Mucosa of rectum (tissue), 2 donors: Measurements from ENCODE around the gene RBM20.

Source experiments
- H3K27ac ChIP-seq, 2 donors: one replicate each; pipeline ENCODE4 v1.7.0; 2013; ENCODE audit warnings: inconsistent platforms in 2 of 2, low read depth in 2 of 2, low read length in 2 of 2
- H3K27me3 ChIP-seq, 2 donors: one replicate each; pipeline ENCODE4 v1.7.0; 2013; ENCODE audit warnings: low read length in 2 of 2; ENCODE audit not compliant: control insufficient read depth in 2 of 2, insufficient read depth in 2 of 2
- H3K36me3 ChIP-seq, 2 donors: one replicate each; pipeline ENCODE4 v1.7.0; 2013; ENCODE audit warnings: low read length in 2 of 2; ENCODE audit not compliant: control insufficient read depth in 2 of 2, insufficient read depth in 2 of 2
- H3K4me1 ChIP-seq, 2 donors: one replicate each; pipeline ENCODE4 v1.7.0; 2013; ENCODE audit warnings: low read length in 2 of 2, mild to moderate bottlenecking in 1 of 2; ENCODE audit not compliant: control insufficient read depth in 2 of 2, insufficient read depth in 2 of 2
- H3K4me3 ChIP-seq, 2 donors: one replicate each; pipeline ENCODE4 v1.7.0; 2013; ENCODE audit warnings: low read length in 2 of 2
- H3K9ac ChIP-seq, 2 donors: one replicate each; pipeline ENCODE4 v1.7.0; 2013; ENCODE audit warnings: low read length in 2 of 2, low read depth in 1 of 2, mild to moderate bottlenecking in 1 of 2
- H3K9me3 ChIP-seq, 2 donors: one replicate each; pipeline ENCODE4 v1.7.0; 2013; ENCODE audit warnings: low read length in 2 of 2; ENCODE audit not compliant: control insufficient read depth in 2 of 2
- donor health status: healthy.
- donor health status: Normal muscosa, but diverticular disease.

The RBM20 gene

DNA sequence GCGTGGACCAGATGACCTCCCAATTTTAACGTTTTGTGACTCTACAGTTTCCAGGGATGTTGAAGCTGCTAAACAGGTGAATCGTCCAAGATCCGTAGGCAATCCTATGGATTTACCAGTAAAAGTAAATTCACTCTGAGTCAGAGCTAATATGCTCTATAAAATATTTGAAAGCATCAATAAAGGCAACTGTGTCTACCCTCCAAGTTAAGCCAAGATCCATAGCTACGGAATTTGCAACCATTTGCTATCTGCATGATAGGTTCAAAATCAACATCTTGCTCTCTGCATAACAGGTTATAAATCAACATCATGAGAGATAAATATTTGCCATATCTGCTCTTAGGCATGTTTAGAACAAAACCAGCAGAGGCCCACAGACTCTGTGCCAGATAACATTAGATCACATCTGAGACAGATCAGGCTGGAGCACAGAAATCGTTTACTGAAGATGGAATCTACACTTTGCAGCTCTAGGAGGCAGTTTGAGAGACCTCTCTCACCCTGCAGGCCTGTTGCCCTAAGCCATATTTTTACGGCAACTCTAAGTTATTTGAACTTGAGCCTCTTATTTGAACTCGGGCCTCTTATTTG, 146.9 kb downstream of the RBM20 start:
- Histone ChIP-seq H3K36me3 (no peaks in the 10 kb centered on the region), H3K27ac (no peak overlapping the region), H3K4me1 (peaks cover 0 to 13% of the 10 kb centered on the region in 2 donors), H3K9ac (no peak overlapping the region), H3K9me3 (no peaks in the 10 kb centered on the region), H3K27me3 (no peaks in the 10 kb centered on the region), H3K4me3 (no peak overlapping the region)

DNA sequence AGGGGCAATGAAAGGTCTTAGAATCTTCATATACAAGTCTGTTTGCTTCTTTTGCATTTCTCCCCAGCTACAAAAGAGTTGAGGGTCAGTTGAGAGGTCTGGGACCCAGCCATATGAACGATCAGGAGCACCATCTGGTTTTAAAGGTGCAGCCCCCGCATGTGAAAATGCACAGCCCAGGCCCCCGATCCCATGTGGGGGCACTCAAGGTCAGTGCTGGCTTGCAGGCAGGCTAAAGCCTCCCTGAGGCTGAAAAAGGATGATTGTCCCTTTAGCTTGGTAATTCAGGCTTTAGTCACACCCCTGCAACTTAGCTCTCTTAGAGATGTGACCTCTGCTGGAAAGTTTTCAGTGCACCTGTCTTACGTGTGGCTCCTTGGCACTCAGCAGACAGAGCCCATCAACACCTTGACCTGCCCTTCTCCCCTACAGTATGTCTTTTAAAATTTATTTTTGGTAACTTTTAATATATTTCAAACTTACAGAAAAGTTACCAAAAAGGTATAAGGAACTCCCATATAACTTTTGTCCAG, 147.5 kb downstream of the RBM20 start:
- Histone ChIP-seq H3K9ac (no peak overlapping the region), H3K36me3 (no peaks in the 10 kb centered on the region), H3K27me3 (no peaks in the 10 kb centered on the region), H3K27ac (no peak overlapping the region), H3K9me3 (no peaks in the 10 kb centered on the region), H3K4me1 (peaks cover 0 to 13% of the 10 kb centered on the region in 2 donors), H3K4me3 (no peak overlapping the region)

DNA sequence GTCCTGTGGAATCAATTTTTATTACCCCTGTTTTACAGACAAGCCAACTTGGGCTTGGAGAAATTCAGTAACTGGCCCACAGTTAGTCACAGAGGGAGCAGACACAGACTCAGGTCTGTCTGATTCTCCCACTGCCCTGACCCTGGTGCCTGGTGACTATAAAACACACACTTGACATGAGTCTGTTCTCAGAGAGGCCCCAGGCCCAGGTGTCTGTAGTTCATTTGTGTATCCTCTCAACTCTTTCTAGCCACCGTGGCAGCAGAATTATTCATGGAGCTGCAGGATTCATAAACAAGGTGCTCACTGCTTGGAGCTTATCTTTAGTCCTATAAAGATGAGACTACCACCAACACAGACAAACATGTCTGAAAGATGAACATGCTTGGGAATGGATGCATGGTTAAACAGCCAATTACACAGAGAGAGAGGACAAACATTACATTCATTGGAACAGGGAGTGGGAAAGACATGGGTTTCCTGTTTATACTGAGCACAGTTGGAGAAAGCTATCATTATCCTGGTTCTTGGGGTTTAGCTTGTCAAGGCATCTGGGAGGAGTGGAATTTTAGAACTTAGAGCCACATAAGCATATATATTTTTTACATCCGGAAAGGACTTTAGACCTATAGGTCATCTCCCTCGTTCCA, 148.5 kb downstream of the RBM20 start:
- Histone ChIP-seq H3K9me3 (no peaks in the 10 kb centered on the region), H3K4me1 (peaks cover 0 to 13% of the 10 kb centered on the region in 2 donors), H3K27ac (no peak overlapping the region), H3K27me3 (no peaks in the 10 kb centered on the region), H3K4me3 (no peak overlapping the region), H3K36me3 (no peaks in the 10 kb centered on the region), H3K9ac (no peak overlapping the region)

DNA sequence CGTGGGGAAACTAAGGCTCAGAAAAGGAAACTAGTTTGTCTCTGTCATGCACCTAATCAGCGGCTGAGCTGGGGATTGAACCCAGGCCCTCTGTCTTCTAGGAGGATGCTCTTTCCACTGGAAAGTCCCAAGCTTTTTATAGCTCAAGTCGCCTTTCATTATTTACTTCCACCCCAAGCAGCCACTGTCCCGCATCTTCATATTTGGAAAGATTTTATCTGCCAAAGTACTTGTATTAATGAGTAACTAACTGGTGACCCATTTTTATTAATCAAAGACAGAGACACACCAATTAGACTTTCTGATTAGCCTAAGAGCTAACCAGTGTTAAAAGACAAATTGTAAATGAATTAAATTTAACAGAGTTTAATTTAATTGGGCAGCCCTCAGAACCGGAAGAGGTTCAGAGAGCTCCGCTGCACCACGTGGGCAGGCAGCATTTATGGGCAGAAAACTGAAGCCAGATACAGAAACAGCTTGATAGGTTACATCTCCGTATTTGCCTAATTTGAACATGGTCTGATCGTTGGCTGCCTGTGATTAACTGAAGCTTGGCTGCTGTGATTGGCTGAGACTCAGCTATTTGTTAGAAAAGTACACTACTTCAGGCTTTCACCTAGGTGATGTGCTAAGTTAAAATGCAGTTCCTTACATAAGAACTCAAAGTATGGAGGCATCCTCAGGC, 149.1 kb downstream of the RBM20 start:
- no peak overlapping the region for H3K4me3 ChIP-seq
- H3K9me3 ChIP-seq = no peaks in the 10 kb centered on the region
- H3K36me3 ChIP-seq = no peaks in the 10 kb centered on the region
- no peaks in the 10 kb centered on the region for H3K27me3 ChIP-seq
- no peak overlapping the region for H3K9ac ChIP-seq
- H3K4me1 ChIP-seq = peaks cover 0 to 13% of the 10 kb centered on the region in 2 donors
- no peak overlapping the region for H3K27ac ChIP-seq

DNA sequence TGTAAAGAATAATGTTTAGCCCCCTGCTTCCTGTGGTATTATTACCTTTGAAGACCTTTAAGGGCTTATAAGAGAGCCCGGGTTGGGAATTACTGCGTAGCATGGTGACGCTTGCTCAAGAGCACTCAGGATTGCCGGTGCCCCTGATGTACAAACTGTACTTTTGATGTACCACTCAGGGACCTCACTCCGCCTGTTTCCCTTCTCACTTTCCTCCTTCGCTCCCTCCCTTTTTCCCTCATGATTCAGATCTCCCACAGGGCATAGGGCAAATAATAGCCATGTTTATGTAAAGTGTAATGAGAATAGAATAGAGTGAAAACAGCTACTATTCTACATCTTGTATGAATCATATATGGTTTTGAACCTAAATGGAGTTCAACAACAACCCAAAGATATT, 149.8 kb downstream of the RBM20 start:
- Histone ChIP-seq H3K9ac (no peak overlapping the region), H3K4me3 (no peak overlapping the region), H3K27ac (no peak overlapping the region), H3K36me3 (no peaks in the 10 kb centered on the region), H3K4me1 (peaks cover 0 to 13% of the 10 kb centered on the region in 2 donors), H3K9me3 (no peaks in the 10 kb centered on the region), H3K27me3 (no peaks in the 10 kb centered on the region)

DNA sequence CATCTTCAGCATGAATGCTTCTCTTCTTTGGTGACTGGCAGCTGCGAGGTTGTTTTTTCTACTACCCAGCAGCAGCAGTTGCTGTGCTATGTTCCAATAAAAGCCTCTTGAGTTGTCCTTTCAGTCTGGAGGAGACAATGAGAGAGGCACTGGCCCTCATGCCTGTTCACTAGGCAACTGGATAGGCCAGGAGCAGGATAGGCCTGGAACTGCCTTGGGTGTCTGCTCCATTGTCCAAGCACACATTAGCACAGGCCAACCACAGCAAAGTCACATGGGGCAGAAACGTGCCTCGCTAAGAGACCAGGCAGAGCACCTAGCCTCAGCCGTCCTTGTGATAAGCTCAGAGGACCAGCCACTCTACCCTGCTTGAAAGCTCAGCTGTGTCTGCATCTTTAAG, 150.7 kb downstream of the RBM20 start:
- no peaks in the 10 kb centered on the region for H3K27me3 ChIP-seq
- H3K4me3 ChIP-seq = no peak overlapping the region
- no peak overlapping the region for H3K9ac ChIP-seq
- H3K4me1 ChIP-seq = peaks cover 0 to 13% of the 10 kb centered on the region in 2 donors
- H3K27ac ChIP-seq = no peak overlapping the region
- H3K9me3 ChIP-seq = no peaks in the 10 kb centered on the region
- no peaks in the 10 kb centered on the region for H3K36me3 ChIP-seq

DNA sequence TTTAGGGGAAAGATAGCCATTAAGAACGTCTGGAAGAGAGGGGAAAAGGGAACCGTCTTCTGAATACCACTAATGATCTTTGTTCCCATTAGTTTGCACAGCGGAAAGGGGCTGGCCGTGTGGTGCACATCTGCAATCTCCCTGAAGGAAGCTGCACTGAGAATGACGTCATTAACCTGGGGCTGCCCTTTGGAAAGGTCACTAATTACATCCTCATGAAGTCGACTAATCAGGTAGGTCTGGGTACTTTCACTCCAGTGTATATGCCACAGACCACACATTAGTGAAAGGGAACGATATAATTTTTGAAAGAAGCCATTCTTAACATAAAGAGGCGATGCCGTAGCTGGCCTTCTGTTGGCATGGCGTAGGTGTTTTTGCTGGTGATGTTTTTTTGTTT, 153.3 kb downstream of the RBM20 start:
- Histone ChIP-seq H3K27ac (no peak overlapping the region), H3K27me3 (no peaks in the 10 kb centered on the region), H3K4me3 (no peak overlapping the region), H3K4me1 (peaks cover 3 to 4% of the 10 kb centered on the region in 2 donors), H3K9me3 (no peaks in the 10 kb centered on the region), H3K9ac (no peak overlapping the region), H3K36me3 (no peaks in the 10 kb centered on the region)

DNA sequence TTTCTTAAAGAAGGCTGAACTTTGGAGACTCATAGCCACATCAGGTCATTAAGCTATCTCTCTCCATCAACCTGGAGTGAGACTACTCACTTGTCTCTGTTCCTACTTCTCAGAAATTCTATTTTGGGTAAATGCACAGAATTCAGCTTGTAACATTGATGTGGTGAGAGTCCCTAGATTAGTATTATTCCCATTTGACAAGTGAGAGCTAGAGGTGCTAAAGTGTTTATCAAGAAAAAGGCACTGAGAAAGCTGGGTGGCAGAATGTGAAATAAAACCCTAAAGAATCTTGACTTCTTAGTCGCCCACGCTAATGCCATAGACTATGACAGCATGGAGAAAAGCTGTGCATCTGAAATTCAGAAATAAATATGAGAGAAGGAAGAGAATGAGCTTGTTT, 154.2 kb downstream of the RBM20 start:
- Histone ChIP-seq H3K4me1 (peaks cover 9 to 11% of the 10 kb centered on the region in 2 donors), H3K36me3 (no peaks in the 10 kb centered on the region), H3K9me3 (no peaks in the 10 kb centered on the region), H3K27ac (no peak overlapping the region), H3K27me3 (no peaks in the 10 kb centered on the region), H3K4me3 (no peak overlapping the region), H3K9ac (no peak overlapping the region)

DNA sequence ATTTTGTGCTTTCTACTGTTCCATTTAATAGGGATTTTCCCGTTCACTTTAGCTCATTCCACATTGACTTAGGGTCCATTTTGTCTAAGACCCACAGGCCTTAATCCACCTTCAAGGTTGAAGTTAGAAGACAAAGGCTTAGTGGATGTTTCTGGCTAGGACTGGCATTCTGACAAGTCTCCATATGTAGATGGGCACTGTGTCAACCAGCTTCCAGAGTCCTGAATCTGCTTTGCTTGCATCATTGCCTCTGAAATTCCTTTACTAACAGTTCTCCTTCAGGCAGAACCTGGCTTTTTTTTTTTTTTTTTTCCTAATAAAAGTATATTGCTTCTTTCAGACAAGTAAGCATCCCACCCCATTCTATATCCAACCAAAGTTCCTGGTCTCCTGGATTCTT, 158.0 kb downstream of the RBM20 start:
- peaks cover 25 to 33% of the 10 kb centered on the region in 2 donors for H3K4me1 ChIP-seq
- H3K9ac ChIP-seq = no peak overlapping the region
- peak overlapping the region; percentile 46 to 48 for H3K27ac ChIP-seq
- H3K36me3 ChIP-seq = no peaks in the 10 kb centered on the region
- no peak overlapping the region for H3K4me3 ChIP-seq
- no peaks in the 10 kb centered on the region for H3K27me3 ChIP-seq
- no peaks in the 10 kb centered on the region for H3K9me3 ChIP-seq

DNA sequence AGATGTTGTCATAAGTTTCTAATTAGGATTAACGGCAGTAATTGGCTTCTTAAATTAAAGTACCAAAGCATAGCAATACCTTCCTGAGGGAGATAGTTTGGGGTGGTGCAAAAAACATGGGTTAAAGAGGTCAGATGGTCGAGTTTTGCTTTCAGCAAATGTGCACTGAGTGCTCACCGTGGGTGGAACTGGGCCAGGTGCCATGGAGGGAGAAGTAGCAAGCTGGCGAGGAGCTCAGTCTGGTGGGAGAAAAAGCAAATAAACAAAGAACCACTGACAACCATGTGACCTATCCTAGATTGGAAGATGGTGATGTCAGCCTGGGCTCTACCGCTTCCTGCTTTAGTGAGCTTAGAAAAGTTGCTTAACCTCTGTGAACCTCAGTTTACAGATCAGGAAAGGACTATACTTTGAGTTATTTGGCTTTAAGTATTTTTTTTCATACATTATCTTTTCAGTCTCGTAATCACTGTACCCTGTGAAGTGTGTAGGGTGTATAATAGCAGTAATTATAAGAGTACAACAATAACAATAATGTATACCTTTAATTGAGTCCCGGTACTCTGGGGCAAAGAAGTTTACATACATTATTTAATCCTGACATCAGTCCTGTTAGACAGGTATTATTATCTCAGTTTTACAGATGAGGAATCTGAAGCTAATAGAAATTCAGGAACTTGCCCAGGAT, 158.6 kb downstream of the RBM20 start:
- peaks cover 25 to 36% of the 10 kb centered on the region in 2 donors for H3K4me1 ChIP-seq
- no peaks in the 10 kb centered on the region for H3K27me3 ChIP-seq
- H3K4me3 ChIP-seq = peak overlapping the region in 1 of 2 donors; percentile 5
- peak overlapping the region; percentile 15 to 47 for H3K9ac ChIP-seq
- no peaks in the 10 kb centered on the region for H3K9me3 ChIP-seq
- no peaks in the 10 kb centered on the region for H3K36me3 ChIP-seq
- peak overlapping the region; percentile 46 to 48 for H3K27ac ChIP-seq
